Measurements from ENCODE around the gene BICDL2.
A peak's percentile ranks its signal among the peaks of the same experiment; 100 is the strongest.

The BICDL2 gene

DNA sequence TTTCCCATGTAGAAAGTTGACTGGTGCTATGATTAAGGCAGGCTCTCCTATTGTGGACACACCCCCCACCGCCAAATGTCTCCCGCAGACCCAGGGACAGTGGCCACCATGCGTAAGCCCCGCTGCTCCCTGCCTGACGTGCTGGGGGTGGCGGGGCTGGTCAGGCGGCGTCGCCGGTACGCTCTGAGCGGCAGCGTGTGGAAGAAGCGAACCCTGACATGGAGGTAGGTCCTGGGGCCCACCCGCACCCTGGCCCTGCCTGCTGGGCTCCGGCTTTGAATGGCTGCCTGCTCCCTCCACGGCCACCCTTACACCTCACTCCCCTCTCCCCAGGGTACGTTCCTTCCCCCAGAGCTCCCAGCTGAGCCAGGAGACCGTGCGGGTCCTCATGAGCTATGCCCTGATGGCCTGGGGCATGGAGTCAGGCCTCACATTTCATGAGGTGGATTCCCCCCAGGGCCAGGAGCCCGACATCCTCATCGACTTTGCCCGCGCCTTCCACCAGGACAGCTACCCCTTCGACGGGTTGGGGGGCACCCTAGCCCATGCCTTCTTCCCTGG, 13.3 kb upstream of the BICDL2 start:
- Histone ChIP-seq H3K9me3 (ENCODE audit: control insufficient read depth, insufficient read depth, low read depth, low read length) (no peaks in the 10 kb centered on the region), H3K4me3 (ENCODE audit: low read depth, low read length) (no peak overlapping the region), H3K4me1 (ENCODE audit: control insufficient read depth, insufficient read depth, low read length) (no peaks in the 10 kb centered on the region), H3K27ac (ENCODE audit: extremely low read depth, low read depth, low read length) (no peak overlapping the region), H3K36me3 (ENCODE audit: control insufficient read depth in 2 of 2, insufficient read depth in 1 of 2, low read length in 2 of 2) (peaks cover 0 to 10% of the 10 kb centered on the region in 2 experiments; a peak in 1 of 3 replicates)
- POLR2A ChIA-PET: interaction anchor here (1.1 to 1.2 kb wide), 2 partner anchors 9 to 18 kb away, joined by 3 read pairs; no protein-coding TSS in a partner anchor
- CTCF ChIA-PET: interaction anchor here (1.2 to 2.5 kb wide), 4 partner anchors 9 to 31 kb away, joined by 3 to 10 read pairs (median 5); no protein-coding TSS in a partner anchor
- TF ChIP-seq, protein P1, sequence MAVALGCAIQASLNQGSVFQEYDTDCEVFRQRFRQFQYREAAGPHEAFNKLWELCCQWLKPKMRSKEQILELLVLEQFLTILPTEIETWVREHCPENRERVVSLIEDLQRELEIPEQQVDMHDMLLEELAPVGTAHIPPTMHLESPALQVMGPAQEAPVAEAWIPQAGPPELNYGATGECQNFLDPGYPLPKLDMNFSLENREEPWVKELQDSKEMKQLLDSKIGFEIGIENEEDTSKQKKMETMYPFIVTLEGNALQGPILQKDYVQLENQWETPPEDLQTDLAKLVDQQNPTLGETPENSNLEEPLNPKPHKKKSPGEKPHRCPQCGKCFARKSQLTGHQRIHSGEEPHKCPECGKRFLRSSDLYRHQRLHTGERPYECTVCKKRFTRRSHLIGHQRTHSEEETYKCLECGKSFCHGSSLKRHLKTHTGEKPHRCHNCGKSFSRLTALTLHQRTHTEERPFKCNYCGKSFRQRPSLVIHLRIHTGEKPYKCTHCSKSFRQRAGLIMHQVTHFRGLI (tag by site-specific recombination; IDR thresholded peaks at IDR 0.05): 0 out of 2 replicates have a peak, but pooled peaks have one; percentile 57
- no peak for TF ChIP-seq GLIS2 (tag by site-specific recombination; IDR thresholded peaks at IDR 0.05)

DNA sequence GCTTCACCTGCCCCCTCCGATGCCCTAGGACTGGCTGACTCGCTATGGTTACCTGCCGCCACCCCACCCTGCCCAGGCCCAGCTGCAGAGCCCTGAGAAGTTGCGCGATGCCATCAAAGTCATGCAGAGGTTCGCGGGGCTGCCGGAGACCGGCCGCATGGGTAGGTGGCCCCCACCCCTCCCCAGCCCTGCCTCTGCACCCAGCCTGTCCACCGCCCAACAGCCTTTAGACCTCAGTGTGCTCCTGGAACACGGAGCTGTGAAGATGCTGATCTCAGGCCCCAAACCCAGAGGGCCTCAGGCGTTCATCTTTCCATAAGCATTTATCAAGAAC, 10.6 kb upstream of the BICDL2 start:
- Histone ChIP-seq H3K4me3 (ENCODE audit: low read depth, low read length) (no peak overlapping the region), H3K9me3 (ENCODE audit: control insufficient read depth, insufficient read depth, low read depth, low read length) (no peaks in the 10 kb centered on the region), H3K36me3 (ENCODE audit: control insufficient read depth in 2 of 2, insufficient read depth in 1 of 2, low read length in 2 of 2) (no peaks in the 10 kb centered on the region), H3K4me1 (ENCODE audit: control insufficient read depth, insufficient read depth, low read length) (no peaks in the 10 kb centered on the region), H3K27ac (ENCODE audit: extremely low read depth, low read depth, low read length) (no peak overlapping the region)
- no peak for TF ChIP-seq ZFP3 (tag by site-specific recombination; IDR thresholded peaks at IDR 0.05; ENCODE audit: low read depth)
- no peak for TF ChIP-seq YY2 (tag by site-specific recombination; IDR thresholded peaks at IDR 0.05)
- TF ChIP-seq ZBTB8A (tag by site-specific recombination; IDR thresholded peaks at IDR 0.05): 0 out of 2 replicates have a peak, but pooled peaks have one; percentile 21
- TF ChIP-seq, protein P2, sequence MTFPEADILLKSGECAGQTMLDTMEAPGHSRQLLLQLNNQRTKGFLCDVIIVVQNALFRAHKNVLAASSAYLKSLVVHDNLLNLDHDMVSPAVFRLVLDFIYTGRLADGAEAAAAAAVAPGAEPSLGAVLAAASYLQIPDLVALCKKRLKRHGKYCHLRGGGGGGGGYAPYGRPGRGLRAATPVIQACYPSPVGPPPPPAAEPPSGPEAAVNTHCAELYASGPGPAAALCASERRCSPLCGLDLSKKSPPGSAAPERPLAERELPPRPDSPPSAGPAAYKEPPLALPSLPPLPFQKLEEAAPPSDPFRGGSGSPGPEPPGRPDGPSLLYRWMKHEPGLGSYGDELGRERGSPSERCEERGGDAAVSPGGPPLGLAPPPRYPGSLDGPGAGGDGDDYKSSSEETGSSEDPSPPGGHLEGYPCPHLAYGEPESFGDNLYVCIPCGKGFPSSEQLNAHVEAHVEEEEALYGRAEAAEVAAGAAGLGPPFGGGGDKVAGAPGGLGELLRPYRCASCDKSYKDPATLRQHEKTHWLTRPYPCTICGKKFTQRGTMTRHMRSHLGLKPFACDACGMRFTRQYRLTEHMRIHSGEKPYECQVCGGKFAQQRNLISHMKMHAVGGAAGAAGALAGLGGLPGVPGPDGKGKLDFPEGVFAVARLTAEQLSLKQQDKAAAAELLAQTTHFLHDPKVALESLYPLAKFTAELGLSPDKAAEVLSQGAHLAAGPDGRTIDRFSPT (tag by site-specific recombination; IDR thresholded peaks at IDR 0.05): 0 out of 2 replicates have a peak, but pooled peaks have one; percentile 40
- TF ChIP-seq ZBTB17 (tag by site-specific recombination; IDR thresholded peaks at IDR 0.05): 0 out of 2 replicates have a peak, but pooled peaks have one; percentile 30
- 0 out of 2 replicates have a peak, but pooled peaks have one; percentile 22 for TF ChIP-seq ZBTB20 (tag by site-specific recombination; IDR thresholded peaks at IDR 0.05)
- no peak for TF ChIP-seq ZNF223 (tag by site-specific recombination; IDR thresholded peaks at IDR 0.05)
- TF ChIP-seq, protein P3, sequence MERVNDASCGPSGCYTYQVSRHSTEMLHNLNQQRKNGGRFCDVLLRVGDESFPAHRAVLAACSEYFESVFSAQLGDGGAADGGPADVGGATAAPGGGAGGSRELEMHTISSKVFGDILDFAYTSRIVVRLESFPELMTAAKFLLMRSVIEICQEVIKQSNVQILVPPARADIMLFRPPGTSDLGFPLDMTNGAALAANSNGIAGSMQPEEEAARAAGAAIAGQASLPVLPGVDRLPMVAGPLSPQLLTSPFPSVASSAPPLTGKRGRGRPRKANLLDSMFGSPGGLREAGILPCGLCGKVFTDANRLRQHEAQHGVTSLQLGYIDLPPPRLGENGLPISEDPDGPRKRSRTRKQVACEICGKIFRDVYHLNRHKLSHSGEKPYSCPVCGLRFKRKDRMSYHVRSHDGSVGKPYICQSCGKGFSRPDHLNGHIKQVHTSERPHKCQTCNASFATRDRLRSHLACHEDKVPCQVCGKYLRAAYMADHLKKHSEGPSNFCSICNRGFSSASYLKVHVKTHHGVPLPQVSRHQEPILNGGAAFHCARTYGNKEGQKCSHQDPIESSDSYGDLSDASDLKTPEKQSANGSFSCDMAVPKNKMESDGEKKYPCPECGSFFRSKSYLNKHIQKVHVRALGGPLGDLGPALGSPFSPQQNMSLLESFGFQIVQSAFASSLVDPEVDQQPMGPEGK (tag by site-specific recombination; IDR thresholded peaks at IDR 0.05): 0 out of 2 replicates have a peak, but pooled peaks have one; percentile 34
- TF ChIP-seq ZNF239 (tag by site-specific recombination; IDR thresholded peaks at IDR 0.05): peak; percentile 90
- TF ChIP-seq ZNF76 (tag by site-specific recombination; IDR thresholded peaks at IDR 0.05; ENCODE audit: borderline replicate concordance, low read depth): no peak
- TF ChIP-seq ZSCAN16 (tag by site-specific recombination; IDR thresholded peaks at IDR 0.05): no peak
- no peak for TF ChIP-seq ZNF623 (tag by site-specific recombination; IDR thresholded peaks at IDR 0.05)
- TF ChIP-seq, protein P4, sequence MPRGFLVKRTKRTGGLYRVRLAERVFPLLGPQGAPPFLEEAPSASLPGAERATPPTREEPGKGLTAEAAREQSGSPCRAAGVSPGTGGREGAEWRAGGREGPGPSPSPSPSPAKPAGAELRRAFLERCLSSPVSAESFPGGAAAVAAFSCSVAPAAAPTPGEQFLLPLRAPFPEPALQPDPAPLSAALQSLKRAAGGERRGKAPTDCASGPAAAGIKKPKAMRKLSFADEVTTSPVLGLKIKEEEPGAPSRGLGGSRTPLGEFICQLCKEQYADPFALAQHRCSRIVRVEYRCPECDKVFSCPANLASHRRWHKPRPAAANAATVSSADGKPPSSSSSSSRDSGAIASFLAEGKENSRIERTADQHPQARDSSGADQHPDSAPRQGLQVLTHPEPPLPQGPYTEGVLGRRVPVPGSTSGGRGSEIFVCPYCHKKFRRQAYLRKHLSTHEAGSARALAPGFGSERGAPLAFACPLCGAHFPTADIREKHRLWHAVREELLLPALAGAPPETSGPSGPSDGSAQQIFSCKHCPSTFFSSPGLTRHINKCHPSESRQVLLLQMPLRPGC (tag by site-specific recombination; IDR thresholded peaks at IDR 0.05): no peak
- CTCF ChIA-PET: interaction anchor here (0.8 to 2.0 kb wide), 4 partner anchors 11 to 80 kb away, joined by 3 to 22 read pairs (median 10); no protein-coding TSS in a partner anchor
- POLR2A ChIA-PET: interaction anchor here (1.1 to 1.5 kb wide), 4 partner anchors 12 to 20 kb away, joined by 4 to 6 read pairs (median 4); no protein-coding TSS in a partner anchor

All from HEK293 (cell line).